Measurements from ENCODE around the gene EDARADD. TPM values are rescaled to one million over a fixed set of nuclear protein-coding genes. Genes with fewer than 3 reads are reported as not detected.

The EDARADD gene
- total RNA-seq, 1 experiment from 2014 or later, result 0.30 TPM

DNA sequence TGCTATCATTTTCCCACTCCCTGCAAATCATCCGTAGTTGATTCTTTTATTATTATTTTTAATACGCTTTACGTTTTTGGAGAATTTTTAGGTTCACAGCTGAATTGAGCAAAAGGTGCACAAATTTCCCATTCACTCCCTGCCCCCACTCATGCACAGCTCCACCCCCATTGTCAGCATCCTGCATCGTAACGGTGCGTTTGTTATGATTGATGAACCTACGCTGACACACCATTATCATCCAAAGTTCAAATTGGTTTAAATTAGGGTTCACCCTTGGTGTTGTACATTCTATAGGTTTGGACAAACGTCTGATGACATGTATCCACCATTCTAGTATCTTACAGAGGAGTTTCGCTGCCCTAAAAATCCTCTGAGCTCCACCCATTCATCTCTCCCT, 44.5 kb downstream of the EDARADD start:
- H3K36me3 ChIP-seq (ENCODE audit: control insufficient read depth in 1 of 2, insufficient read depth in 2 of 2, low read length in 2 of 2), result no peaks in the 10 kb centered on the region
- ATAC-seq (no peak), DNase-seq (ENCODE audit: low read depth, low spot score) (no peak)
- no TSS peak for BruUV-seq (replicated peaks)
- H3K4me1 ChIP-seq (ENCODE audit: control insufficient read depth in 1 of 2, insufficient read depth in 2 of 2, low read length in 2 of 2), result no peaks in the 10 kb centered on the region
- H3K9me2 ChIP-seq (ENCODE audit: insufficient read depth), result no peaks in the 10 kb centered on the region
- H3K79me2 ChIP-seq (ENCODE audit: insufficient read depth, low read length), result no peaks in the 10 kb centered on the region
- no peak overlapping the region for H3K4me3 ChIP-seq (replicated peaks in 1 of 2; ENCODE audit: low read depth in 1 of 2, low read length in 2 of 2)
- H4K20me1 ChIP-seq (ENCODE audit: insufficient read depth), result no peaks in the 10 kb centered on the region
- H2AFZ ChIP-seq (ENCODE audit: low read depth, low read length, poor library complexity, severe bottlenecking), result no peak overlapping the region
- TF ChIP-seq FOSL1 (IDR thresholded peaks at IDR 0.05; ENCODE audit: low read depth) (no peak), ZNF274 (IDR thresholded peaks at IDR 0.05; ENCODE audit: low read depth, low read length) (no peak), JUND (IDR thresholded peaks at IDR 0.05) (no peak), CEBPB (IDR thresholded peaks at IDR 0.05; ENCODE audit: low read depth) (no peak), SP1 (IDR thresholded peaks at IDR 0.05; ENCODE audit: low read depth) (no peak), SRF (IDR thresholded peaks at IDR 0.05; ENCODE audit: low read depth) (no peak), RAD21 (IDR thresholded peaks at IDR 0.05; ENCODE audit: low read depth) (no peak), EZH2 (IDR thresholded peaks at IDR 0.05) (no peak), CBX3 (IDR thresholded peaks at IDR 0.05; ENCODE audit: low read depth) (no peak), SIN3A (IDR thresholded peaks at IDR 0.05; ENCODE audit: low read depth) (no peak), EGR1 (IDR thresholded peaks at IDR 0.05; ENCODE audit: low read depth) (no peak), POLR2A (IDR thresholded peaks at IDR 0.05; ENCODE audit: borderline replicate concordance, extremely low read depth, insufficient read depth, insufficient read length) (no peak)
- TF ChIP-seq, protein P1, sequence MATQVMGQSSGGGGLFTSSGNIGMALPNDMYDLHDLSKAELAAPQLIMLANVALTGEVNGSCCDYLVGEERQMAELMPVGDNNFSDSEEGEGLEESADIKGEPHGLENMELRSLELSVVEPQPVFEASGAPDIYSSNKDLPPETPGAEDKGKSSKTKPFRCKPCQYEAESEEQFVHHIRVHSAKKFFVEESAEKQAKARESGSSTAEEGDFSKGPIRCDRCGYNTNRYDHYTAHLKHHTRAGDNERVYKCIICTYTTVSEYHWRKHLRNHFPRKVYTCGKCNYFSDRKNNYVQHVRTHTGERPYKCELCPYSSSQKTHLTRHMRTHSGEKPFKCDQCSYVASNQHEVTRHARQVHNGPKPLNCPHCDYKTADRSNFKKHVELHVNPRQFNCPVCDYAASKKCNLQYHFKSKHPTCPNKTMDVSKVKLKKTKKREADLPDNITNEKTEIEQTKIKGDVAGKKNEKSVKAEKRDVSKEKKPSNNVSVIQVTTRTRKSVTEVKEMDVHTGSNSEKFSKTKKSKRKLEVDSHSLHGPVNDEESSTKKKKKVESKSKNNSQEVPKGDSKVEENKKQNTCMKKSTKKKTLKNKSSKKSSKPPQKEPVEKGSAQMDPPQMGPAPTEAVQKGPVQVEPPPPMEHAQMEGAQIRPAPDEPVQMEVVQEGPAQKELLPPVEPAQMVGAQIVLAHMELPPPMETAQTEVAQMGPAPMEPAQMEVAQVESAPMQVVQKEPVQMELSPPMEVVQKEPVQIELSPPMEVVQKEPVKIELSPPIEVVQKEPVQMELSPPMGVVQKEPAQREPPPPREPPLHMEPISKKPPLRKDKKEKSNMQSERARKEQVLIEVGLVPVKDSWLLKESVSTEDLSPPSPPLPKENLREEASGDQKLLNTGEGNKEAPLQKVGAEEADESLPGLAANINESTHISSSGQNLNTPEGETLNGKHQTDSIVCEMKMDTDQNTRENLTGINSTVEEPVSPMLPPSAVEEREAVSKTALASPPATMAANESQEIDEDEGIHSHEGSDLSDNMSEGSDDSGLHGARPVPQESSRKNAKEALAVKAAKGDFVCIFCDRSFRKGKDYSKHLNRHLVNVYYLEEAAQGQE (IDR thresholded peaks at IDR 0.05; ENCODE audit: low read depth), result no peak
- TF ChIP-seq, protein P2, sequence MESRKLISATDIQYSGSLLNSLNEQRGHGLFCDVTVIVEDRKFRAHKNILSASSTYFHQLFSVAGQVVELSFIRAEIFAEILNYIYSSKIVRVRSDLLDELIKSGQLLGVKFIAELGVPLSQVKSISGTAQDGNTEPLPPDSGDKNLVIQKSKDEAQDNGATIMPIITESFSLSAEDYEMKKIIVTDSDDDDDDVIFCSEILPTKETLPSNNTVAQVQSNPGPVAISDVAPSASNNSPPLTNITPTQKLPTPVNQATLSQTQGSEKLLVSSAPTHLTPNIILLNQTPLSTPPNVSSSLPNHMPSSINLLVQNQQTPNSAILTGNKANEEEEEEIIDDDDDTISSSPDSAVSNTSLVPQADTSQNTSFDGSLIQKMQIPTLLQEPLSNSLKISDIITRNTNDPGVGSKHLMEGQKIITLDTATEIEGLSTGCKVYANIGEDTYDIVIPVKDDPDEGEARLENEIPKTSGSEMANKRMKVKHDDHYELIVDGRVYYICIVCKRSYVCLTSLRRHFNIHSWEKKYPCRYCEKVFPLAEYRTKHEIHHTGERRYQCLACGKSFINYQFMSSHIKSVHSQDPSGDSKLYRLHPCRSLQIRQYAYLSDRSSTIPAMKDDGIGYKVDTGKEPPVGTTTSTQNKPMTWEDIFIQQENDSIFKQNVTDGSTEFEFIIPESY (IDR thresholded peaks at IDR 0.05; ENCODE audit: extremely low read depth, insufficient replicate concordance, low read length), result no peak
- TF ChIP-seq, protein P3, sequence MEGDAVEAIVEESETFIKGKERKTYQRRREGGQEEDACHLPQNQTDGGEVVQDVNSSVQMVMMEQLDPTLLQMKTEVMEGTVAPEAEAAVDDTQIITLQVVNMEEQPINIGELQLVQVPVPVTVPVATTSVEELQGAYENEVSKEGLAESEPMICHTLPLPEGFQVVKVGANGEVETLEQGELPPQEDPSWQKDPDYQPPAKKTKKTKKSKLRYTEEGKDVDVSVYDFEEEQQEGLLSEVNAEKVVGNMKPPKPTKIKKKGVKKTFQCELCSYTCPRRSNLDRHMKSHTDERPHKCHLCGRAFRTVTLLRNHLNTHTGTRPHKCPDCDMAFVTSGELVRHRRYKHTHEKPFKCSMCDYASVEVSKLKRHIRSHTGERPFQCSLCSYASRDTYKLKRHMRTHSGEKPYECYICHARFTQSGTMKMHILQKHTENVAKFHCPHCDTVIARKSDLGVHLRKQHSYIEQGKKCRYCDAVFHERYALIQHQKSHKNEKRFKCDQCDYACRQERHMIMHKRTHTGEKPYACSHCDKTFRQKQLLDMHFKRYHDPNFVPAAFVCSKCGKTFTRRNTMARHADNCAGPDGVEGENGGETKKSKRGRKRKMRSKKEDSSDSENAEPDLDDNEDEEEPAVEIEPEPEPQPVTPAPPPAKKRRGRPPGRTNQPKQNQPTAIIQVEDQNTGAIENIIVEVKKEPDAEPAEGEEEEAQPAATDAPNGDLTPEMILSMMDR (IDR thresholded peaks at IDR 0.05 in 2 of 3, conservative IDR thresholded peaks at IDR 0.05 in 1 of 3; ENCODE audit: borderline replicate concordance in 1 of 3, insufficient read depth in 1 of 3, low read depth in 2 of 3, low read length in 2 of 3), result no peak
- H3K27ac ChIP-seq (ENCODE audit: low read depth, low read length), result no peak overlapping the region
- intact Hi-C loops (cut with micrococcal nuclease), result no loop called here
- RAD21 ChIA-PET (ENCODE audit: low non-redundant PET in 1 of 2, low total read pairs in 2 of 2, uncharacterized antibody in 2 of 2, unreplicated experiment in 2 of 2), result no interaction called here
- no peaks in the 10 kb centered on the region for H3K27me3 ChIP-seq (ENCODE audit: insufficient read depth, low read length)
- no peaks in the 10 kb centered on the region for H3K9me3 ChIP-seq (ENCODE audit: control insufficient read depth in 1 of 2, insufficient read depth in 1 of 2, low read depth in 1 of 2, low read length in 2 of 2)
- POLR2A ChIA-PET, result no interaction called here
- H3K9ac ChIP-seq (ENCODE audit: low read length), result no peak overlapping the region
- CTCF ChIA-PET, result no interaction called here
- H3K4me2 ChIP-seq (ENCODE audit: low read length), result no peak overlapping the region

Data from HCT116 (cell line).